GM18505 (cell line): Measurements from ENCODE around the gene TSPAN18.

Experiments
- ATAC-seq: cut with Tn5 transposase; IDR thresholded peaks from one replicate; pipeline ENCODE4 v1.9.1; 2021; ENCODE audit not compliant: unreplicated experiment
- POLR2A ChIP-seq: IDR thresholded peaks from 4 replicates; pipeline ENCODE4 v1.6.1; 2011; ENCODE audit warnings: borderline replicate concordance; ENCODE audit not compliant: insufficient read depth, insufficient read length; ENCODE audit errors: extremely low read depth

TSPAN18 gene

GRCh38 chr11:44750551-44751465 is 24.0 kb downstream of the TSPAN18 start:
- no peak for ATAC-seq
- TF ChIP-seq POLR2A = no peak

DNA sequence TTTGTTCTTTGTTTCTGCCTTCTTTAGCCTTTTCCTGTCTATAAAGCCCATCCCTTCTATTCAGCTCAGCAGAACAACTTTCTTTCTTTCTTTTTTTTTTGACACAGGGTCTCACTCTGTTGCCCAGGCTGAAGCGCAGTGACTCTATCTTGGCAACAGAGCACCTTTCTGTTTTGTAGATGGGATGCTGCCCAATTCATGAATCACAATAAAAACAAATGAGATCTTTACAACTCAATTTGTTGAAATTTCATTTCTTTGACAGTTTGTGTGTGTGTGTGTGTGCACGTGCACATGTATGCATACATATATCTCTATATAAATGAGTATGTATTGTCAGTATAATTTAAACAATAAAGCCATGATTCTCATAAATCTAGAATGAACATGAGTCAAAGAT is 25.5 kb downstream of the TSPAN18 start:
- no peak for TF ChIP-seq POLR2A
- ATAC-seq = no peak

DNA sequence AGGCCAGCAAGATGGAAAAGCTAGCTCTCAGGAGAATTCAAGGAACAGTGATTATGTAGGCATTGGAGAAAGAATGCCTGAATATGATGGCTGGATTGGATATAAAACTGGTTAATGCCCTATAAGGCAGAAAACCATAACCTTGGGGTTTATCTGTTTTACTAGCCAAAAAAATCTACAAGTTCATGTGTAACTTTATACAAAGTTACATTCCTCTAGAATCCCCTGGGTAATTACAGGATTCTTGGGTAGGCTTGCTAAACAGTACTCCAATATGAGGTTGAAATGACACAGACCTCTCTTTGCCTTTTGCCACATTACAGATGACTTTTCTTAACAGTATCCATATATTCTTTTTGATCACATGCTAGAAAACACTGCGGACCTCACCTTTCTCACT is 26.0 kb downstream of the TSPAN18 start:
- no peak for ATAC-seq
- no peak for TF ChIP-seq POLR2A

- ATAC-seq = no peak
- TF ChIP-seq POLR2A = no peak
Observed at GRCh38 chr11:44753961-44754645, 27.3 kb downstream of the TSPAN18 start.

GRCh38 chr11:44754876-44755555 is 28.3 kb downstream of the TSPAN18 start:
- TF ChIP-seq POLR2A = no peak
- ATAC-seq = no peak

GRCh38 chr11:44755556-44756523 is 29.1 kb downstream of the TSPAN18 start:
- no peak for ATAC-seq
- TF ChIP-seq POLR2A = no peak

DNA sequence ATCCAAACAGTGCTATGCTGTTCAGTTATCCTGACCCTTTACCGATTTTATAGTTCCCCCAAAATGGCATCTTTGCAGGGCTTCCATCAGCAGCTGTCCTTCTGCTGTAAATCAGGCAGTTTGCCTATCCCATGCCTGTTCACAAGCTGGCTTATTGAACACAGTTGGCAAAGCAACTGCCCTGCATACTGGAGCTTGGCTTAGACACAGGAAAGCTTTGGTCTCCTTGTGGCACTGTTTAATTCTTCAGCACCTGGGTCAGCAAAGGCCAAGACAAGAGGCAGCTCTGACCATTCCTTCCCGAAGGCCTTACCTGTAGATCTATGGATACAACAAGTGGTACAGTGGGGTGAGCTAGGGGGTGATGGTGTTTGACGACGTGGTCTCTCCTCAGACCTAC is 32.2 kb downstream of the TSPAN18 start:
- TF ChIP-seq POLR2A = no peak
- no peak for ATAC-seq

- no peak for ATAC-seq
- no peak for TF ChIP-seq POLR2A
Observed at GRCh38 chr11:44759743-44760476, 33.1 kb downstream of the TSPAN18 start.

DNA sequence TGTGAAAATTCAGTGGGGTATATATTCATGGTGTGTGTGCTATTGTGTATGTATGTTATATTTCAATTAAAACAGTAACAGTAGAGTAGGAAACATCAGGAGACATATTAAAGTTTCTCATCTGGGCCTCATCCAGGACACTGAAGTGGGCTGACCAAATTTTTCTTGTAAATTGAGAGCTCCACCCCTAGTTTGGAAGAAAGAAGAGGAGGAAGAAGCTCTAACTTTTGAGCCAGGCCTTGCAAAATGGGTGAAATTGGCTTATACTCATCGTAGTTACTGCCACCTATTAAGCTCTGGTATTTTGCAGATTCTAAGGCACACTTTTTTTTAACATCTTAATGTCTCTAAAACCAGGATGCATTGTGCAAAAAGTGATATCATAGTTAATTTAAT is 33.7 kb downstream of the TSPAN18 start:
- no peak for ATAC-seq
- TF ChIP-seq POLR2A = no peak

- no peak for TF ChIP-seq POLR2A
- no peak for ATAC-seq
Observed at GRCh38 chr11:44760917-44761550, 34.3 kb downstream of the TSPAN18 start.

GRCh38 chr11:44761551-44761961 is 34.8 kb downstream of the TSPAN18 start:
- TF ChIP-seq POLR2A = no peak
- ATAC-seq = no peak
